GM19467 (cell line): Measurements from ENCODE around the gene PARD3B.

Experiments
- ATAC-seq: cut with Tn5 transposase; IDR thresholded peaks from one replicate; pipeline ENCODE4 v1.9.1; 2021; ENCODE audit warnings: mild to moderate bottlenecking, moderate library complexity; ENCODE audit not compliant: unreplicated experiment

Gene PARD3B

DNA sequence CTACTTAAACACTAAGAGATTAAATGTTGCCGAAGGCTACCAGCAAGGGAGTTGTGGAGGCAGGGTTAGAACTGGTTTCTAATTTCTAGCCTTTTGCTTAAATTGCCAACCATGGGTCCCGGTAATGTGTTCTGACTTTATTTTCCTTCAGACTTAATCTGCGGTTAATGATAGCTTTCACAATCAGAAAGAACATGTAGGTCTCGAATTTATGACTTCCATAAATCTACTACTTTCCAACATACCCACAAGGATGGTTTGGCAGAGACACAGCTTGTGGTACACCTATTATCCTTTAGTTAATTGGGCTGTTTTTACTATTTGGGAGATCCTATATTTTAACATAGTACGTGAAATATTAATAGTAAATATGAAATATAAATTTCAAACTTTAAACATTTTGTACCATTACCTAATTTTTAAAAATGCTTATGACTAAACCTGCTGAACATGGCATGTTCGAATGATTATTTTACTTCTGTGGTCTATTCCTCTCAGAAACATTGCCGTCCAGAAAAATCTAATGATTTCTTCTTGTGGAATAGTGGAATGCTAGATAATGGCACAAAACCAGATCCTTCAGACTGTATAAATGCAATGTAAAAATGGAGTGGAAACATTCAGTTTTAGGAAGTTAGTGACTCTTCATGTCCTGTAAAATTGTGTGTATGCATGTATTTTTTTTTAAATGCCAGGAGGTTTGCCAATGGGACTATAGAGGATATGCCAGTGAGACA is 41.3 kb downstream of the PARD3B start:
- no peak for ATAC-seq

DNA sequence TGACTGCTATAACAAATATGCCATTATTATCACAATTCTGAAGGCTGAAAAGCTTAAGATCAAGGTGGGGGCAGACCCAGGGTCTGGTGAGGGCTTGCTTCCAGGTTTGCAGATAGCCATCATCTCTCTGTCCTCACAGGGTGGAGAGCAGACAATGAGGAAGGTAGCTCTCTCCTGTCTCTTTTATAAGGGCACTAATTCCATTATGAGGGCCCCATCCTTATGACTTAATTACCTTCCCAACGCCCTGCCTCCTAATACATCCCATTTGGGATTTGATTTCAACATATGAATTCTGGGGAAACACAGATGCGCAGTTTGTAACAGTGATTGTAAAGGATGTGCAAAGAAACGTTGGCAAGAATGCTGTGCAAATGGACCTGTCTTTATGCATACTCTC is 44.8 kb downstream of the PARD3B start:
- no peak for ATAC-seq

DNA sequence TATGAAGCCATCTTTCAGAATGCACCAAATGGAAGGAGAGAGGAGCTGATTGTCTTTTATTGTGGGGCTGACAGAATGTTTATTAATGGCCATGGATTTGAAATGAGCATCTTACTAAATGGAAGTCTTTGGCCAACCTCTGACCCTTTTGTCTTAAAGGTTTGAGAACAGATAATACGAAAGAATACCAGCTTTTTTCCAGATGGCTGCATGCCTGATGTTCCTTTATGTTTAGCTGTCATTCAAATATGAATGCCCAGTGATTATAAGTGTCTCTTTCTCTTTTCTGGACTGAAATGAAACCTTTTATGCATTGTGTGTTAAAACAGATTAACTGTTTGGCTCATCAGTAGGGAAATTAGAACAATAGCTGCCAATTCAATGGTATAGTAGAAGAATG is 46.0 kb downstream of the PARD3B start:
- no peak for ATAC-seq

DNA sequence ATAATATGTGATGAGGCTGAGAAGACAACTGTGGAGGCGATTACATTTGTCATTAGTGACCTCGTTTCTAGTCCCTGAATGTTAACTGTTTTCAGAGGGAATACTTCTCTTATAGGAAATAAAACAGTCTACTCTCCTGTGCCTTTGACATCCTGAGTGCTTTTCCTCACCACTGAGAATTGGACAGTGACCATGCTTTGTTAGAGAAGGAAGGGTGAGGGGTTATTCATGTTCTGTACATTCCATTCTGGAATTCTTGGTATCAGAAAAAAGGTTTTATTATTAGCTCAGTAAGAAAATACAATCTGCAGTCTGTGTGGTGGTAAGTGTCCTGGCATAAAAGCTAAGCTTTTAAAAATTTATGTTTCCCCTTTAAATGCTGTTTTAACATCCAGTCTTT is 58.8 kb downstream of the PARD3B start:
- ATAC-seq, result no peak

DNA sequence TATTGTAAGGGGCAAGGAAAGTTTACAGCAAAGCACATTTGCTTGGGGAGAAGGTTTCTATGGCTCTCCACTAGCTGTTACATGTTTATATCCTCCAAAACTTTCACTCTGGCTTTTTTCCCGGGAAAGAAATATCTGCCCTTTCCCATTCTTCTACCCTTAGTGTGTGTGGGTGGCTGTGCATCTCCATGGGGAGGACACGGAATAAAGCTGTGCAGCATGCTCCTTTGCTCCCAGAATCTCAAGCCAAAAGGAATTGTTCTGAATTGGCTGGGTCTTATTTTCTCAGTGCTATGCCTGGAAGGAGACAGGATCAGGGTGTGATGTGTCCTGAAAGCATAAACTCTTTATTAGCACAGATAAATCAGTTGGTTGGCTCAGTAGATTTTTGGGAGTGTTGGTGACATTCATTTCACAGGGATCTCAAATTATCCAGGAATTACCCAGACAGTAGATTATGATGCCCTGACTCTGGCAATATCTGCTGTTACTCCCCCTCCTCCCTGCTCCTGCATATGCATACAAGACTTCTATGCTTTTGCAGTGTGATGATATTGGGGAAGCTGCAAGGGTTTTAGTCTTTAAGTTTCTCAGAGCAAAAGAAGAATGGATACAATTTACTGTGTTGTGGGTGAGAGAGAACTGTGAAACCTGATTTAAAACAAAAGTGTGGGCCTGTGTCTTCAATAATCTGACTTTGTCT is 63.1 kb downstream of the PARD3B start:
- no peak for ATAC-seq

DNA sequence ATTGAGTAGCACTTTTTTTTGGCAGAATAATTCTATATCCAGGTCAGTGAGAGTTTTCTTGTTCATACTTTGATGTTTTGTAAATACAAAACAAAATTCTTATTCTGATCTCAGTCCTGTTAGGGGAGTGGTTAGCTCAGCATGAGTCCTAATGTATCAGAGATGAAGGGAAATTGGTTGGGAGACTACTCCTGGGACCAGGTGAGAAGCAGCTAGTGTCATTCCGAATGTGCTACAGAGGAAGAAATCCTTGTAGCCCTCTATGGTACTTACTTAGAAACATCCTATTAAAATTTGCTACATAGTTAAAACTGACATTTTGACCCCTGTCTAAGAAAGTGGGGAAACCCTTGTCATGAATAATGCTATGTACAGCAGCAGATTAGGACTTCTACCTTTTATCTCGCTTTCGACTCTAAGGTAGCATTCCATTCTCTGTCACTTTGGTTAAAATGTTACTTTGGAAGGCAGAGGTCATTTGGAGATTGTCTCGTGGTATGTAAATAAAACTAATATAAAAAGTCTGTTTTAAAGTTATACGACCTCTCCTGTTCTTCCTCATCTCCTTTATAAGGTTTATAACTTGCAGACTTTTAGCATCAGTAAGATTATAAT is 65.8 kb downstream of the PARD3B start:
- no peak for ATAC-seq

DNA sequence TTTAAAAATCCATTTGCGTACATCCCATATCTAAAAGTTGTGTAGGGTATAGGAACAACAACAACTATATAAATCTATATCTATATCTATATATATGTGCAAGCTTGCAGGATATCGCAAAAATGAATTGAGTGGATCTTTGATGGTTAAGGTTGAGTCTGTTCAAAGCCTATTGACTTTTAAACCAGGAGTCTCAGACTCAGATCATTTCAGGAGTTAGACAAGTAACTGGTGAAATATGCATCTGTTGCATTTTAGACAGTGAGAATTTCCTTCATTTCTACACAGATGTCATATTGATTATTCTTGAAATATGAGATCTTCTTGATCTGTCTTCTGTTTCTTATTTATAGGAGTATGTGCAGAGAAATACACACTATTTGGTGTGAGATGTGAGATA is 66.5 kb downstream of the PARD3B start:
- ATAC-seq, result no peak

DNA sequence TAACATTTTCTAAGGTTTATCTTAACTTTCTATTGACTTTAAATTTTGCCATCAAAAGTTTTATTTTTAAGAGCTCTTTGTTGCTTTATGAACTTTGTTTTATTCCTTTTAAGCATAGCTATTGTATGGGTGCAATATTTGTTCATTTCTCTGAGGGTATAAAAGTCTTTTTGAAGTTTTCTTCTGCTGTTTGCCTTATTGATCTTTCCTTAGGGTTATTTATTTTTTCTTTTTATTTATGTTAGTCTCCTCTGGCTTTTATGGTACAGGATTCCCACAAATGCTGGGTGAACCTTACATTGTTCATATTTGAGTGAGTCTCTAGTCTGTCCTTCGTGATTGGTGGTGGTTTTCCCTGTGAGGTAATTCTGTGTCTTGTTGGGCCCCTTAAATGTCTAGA is 68.4 kb downstream of the PARD3B start:
- ATAC-seq, result no peak

DNA sequence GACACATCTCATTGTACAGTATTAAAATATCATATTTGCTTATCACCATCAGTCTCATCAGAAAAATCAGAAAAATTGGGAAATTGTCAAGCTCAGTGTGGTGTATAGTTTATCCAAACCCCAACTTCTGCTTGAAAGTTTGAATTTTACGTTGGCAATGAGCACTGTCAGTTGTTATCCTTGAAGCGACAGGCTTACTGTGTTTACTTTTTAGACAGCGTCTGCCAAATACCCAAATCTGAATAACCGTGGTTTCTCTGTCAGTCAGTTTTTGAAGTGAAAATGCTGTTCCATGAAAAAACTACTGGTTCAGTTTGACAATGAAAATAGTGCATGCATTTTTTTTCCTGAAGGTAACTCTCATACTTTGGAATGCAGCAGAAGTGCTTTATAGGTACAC is 70.2 kb downstream of the PARD3B start:
- no peak for ATAC-seq

DNA sequence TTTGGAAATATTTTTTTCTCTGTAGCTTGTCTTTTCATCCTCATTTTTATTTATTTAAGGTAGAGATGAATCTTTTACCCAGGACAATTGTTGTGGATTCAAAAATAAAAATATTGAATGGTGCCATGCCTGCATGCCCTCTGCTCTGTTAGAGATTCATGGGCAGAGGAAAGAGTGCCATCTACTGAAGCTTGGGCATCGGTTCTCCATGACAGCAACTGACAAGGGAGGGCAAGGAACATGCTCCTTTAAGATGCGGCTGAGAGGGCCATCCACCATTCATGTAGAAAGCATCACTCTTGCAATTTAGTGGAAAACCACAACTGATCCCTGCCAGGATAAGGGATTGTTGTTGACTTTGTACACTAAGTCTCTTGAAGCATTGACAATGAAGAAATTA is 79.9 kb downstream of the PARD3B start:
- ATAC-seq, result no peak

DNA sequence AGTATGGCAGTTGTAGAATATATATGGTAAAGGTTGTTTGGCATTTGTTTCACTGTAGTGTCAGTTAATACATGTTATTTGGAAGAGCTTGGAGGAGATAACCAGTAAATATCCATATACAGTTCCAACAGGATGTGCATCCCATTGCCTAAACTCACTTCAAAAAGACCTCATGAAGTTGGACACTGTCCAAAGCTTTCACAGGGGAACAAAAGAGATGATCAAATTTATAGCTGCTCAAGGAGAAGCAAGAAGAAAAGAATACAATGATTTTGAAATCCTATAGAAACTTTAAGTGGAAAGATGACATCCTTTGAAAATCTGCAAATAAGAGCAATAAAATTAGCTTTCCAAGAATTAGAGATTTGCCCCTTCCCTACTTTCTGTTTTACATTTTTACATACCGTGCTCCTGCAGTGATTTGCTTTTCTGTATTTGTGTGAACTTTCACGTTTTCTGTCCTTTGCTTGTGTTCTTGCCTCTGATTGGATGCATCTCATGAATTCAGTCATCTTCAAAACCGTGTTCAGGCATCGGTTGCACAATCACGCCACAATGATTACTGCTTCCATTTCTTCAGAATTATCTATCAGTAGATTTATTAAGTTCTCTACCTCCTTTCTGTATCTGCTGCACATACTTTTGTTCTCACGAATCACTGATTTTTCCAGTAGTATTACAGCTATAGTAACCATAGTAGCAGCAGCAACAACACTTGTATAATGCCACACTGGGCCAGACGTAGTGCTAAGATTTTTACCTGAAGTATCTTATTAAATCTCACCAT is 83.8 kb downstream of the PARD3B start:
- no peak for ATAC-seq

DNA sequence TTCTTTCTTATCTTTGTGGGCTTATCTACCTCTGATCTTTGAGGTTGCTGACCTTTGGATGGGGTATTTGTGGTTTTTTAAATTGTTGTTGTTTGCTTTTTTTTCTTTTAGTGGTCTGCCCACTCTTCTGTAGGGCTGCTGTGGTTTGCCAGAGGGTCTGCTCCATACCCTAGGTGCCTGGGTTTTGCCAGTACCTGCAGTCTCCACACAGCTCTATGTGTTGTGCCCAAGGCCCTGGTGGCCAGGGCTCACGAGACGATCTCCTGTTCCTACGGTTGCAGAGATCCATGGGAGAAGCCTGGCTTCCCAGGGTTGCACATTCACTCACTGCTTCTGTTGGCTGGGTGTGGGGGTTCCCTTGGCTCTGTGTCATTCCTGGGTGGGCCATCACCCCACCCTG is 87.1 kb downstream of the PARD3B start:
- ATAC-seq, result no peak

DNA sequence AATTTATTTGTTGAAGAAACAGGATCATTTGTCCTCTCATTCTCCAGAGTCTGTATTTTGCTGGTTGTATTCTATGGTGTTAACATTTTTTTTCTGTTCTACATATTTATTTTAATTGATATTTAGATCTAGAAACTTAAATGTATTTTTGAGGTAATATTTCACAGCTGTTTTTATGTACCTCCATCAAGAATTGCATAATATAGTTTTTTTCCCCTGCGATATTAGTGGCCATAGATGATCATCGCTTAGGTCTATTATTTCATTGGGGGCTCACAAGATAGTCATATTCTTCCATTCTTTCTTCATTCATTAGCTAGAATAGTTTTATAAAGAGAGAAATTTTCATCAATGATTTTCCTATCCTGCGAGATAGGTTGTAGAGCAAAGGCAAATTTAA is 89.3 kb downstream of the PARD3B start:
- ATAC-seq, result no peak

DNA sequence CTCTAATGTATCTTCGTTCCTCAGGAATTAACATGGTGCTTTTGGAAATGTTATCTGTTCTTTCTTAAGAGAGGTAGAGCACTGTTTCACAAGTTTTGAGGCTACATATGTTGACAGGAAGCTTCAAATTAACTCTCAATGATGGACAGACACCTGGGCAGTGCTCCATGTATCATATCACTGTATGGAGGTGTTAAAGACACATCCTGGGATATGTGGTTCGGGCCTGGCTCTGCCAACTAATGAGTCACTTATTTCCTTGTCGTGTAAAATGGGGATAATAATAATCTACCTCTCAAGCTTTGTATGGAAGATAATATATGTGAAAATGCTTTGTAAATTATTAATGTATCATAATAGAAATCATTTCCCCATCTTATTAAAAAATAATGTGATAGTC is 90.2 kb downstream of the PARD3B start:
- no peak for ATAC-seq

DNA sequence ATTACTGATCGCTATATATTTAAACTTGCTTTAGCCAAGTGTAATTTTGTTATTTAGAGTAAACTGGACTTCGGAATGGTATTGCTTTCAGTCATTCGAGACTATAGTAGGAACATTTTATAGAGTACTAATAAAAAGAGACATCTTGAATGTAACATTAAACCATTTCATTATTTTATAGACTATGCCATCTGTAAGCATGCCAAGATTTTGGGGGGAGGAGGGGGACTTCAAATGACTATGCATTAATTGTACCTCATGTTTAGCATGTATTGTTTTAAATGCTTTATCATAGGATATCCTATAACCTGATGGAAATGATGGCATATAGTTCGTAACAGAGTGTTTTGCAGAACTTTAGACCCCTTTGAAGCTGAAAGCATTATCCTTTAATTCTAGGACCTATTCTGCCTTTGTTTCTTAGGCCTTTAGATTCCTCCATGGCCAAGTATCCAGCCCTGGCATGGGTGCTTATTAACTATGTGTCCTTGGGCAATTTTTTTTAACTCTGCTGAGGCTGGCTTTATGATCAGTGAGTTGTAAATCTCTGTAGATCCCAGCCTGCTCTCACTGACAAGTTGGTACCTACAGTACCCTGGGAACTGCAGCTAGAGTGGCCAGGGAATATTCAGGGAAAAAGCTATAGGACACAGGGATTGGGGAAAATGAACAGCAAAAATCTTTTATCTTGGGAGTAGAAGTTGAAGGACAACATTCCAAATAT is 93.4 kb downstream of the PARD3B start:
- no peak for ATAC-seq

DNA sequence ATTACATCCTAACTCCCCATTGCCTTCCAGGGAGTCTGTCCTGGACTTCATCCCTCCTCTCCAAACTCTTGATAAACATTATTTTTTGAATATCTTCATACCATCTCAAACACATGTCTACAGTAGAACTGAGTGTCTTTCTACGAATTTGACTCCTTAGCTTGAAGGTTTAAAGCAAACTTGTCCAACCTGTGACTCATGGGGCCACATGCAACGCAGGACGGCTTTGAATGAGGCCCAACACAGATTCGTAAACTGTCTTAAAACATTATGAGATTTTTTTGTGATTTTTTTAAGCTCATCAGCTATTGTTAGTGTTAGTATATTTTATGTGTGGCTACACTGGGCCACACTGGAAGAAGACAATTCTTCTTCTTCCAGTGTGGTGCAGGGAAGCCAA is 98.1 kb downstream of the PARD3B start:
- ATAC-seq, result no peak

DNA sequence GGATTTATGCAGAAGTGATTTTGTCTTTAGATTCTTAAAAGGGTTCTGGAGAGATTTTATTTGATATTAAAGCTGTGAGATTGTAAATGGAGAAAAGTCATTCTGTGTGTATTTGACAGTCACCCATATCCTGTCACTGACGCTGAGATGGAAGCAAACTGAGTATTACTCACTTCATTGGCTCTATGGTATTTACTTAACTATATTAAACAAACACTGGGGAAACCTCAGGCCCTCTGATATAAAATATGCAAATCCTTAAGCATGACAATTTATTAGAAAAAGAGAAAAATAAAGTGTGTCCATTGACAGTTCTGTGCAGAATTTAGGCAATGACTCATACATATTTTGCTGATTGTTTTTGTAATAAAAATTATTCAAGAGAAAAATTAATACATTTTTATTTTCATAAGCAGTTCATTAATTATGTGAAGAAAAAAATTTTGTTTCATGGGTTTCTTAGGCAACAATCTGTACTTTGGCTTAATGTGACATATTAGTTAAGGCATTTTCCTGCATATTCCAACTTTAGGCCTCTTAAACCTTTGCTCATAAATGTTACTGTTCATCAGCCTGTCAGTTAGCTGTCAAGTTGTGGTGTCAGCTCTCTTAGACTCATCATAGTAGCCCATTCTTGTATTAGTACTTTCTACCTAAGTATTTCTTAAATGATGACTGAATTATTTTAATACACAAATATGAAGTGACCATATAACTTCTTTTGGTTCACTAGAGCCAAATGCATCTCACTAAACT is 99.9 kb downstream of the PARD3B start:
- no peak for ATAC-seq

DNA sequence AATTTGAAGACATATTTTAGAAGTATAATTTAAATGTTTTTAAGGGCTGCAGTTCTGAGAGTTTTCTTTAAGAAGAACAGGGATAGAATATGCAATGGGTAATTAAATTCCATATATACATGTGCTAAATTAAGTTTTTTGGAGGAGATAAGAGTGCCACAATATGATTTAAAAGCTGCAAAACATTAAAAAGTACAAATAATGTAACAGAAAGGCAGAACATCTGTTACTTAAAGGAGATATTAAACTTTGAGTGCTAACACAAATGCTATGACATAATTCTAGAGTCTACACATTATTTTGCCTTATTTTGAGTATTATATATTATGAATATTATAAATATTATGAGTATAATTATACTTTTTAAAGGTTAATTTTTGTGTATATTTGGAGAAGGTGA is 102.4 kb downstream of the PARD3B start:
- ATAC-seq, result no peak

DNA sequence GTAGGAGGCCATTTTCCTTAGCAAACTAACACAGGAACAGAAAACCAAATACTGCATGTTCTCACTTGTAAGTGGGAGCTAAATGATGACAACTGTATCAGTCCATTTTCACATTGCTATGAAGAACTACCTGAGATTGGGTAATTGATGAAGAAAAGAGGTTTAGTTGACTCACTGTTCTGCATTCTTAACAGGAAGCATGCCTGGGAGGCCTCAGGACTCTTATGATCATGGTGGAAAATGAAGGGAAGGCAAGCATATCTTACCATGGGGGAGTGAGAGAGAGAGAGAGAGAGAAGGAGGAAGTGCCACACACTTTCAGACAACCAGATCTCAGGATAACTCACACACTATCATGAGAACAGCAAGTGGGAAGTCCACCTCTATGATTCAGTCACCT is 105.3 kb downstream of the PARD3B start:
- no peak for ATAC-seq

DNA sequence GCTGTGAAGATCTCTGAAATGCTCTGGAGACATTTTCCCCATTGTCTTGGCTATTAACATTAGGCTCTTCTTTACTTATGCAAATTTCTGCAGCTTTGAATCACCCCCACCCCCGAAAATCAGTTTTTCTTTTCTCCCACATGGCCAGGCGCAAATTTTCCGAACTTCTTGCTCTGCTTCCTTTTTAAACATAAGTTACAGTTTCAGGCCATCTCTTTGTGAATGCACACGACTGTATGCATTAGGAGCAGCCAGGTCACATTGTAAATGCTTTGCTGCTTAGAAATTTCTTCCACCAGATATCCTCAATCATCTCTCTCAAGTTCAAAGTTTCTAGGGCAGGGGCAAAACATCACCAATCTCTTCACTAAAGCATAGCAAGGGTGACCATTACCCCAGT is 106.8 kb downstream of the PARD3B start:
- ATAC-seq, result no peak
